H1 (cell line): ENCODE results near the gene C12orf42. TPM values are rescaled to one million over a fixed set of nuclear protein-coding genes. Genes with fewer than 3 reads are reported as not detected.

Experiments
- CTCF ChIA-PET: fragments of 300-600 bp; sonication (Branson Sonifier 250); formaldehyde crosslinking; loops from one replicate; lab custom pipeline; 2021; ENCODE audit not compliant: partially characterized antibody; lab: Charles Lee
- POLR2A ChIA-PET: fragments of 300-600 bp; sonication (Branson Sonifier 250); formaldehyde crosslinking; loops from one replicate; lab custom pipeline; 2021; ENCODE audit warnings: inconsistent platforms; ENCODE audit not compliant: partially characterized antibody; lab: Charles Lee
- DNase-seq, 2 experiments: peaks; one replicate each; pipeline versions ENCODE4 v3.0.0 to v3.0.0-alpha.2; 2010 to 2022; ENCODE audit warnings: low spot score in 2 of 2, low read depth in 1 of 2, mixed read lengths in 1 of 2
- FAIRE-seq: peaks from 2 replicates; lab custom pipeline; 2011; peaks lifted over from hg19 to GRCh38; lab: Jason Lieb, UNC
- H2AFZ ChIP-seq: 2 replicates; pipeline ENCODE4 v1.8.1; 2012; ENCODE audit warnings: low read length, inconsistent platforms
- H2AK5ac ChIP-seq: 2 replicates; pipeline ENCODE4 v1.6.1; 2013; ENCODE audit warnings: low read depth, low read length
- H2BK120ac ChIP-seq: replicated peaks from 2 replicates; pipeline ENCODE3; 2013; ENCODE audit warnings: low read depth, low read length, inconsistent platforms
- H2BK12ac ChIP-seq: 2 replicates; pipeline ENCODE4 v1.6.1; 2013; ENCODE audit warnings: low read depth, low read length
- H2BK15ac ChIP-seq: 2 replicates; pipeline ENCODE4 v1.6.1; 2013; ENCODE audit warnings: low read length
- H2BK20ac ChIP-seq: 2 replicates; pipeline ENCODE4 v1.6.1; 2013; ENCODE audit warnings: low read length
- H2BK5ac ChIP-seq: 2 replicates; pipeline ENCODE4 v1.6.1; 2013; ENCODE audit warnings: low read depth, low read length
- H3K14ac ChIP-seq: 2 replicates; pipeline ENCODE4 v1.6.1; 2013; ENCODE audit warnings: inconsistent platforms; ENCODE audit not compliant: insufficient read length
- H3K18ac ChIP-seq: 2 replicates; pipeline ENCODE4 v1.6.1; 2013; ENCODE audit warnings: low read length; ENCODE audit errors: extremely low read depth
- H3K23ac ChIP-seq: 2 replicates; pipeline ENCODE4 v1.6.1; 2013; ENCODE audit warnings: inconsistent platforms; ENCODE audit not compliant: insufficient read length
- H3K23me2 ChIP-seq: 2 replicates; pipeline ENCODE4 v1.6.1; 2013; ENCODE audit warnings: low read depth, low read length
- H3K27ac ChIP-seq: 2 replicates; pipeline ENCODE4 v1.6.1; 2011; ENCODE audit warnings: low read depth, low read length, inconsistent platforms
- H3K27me3 ChIP-seq, 4 experiments: replicated peaks in 1 of 4; 1 replicate in 1 of 4; 2 replicates in 3 of 4; pipeline versions ENCODE4 v1.6.1 to v1.8.1; 2011 to 2013; ENCODE audit warnings: low read length in 3 of 4, mild to moderate bottlenecking in 3 of 4, inconsistent platforms in 2 of 4, mixed read lengths in 2 of 4, moderate library complexity in 1 of 4; ENCODE audit not compliant: control insufficient read depth in 3 of 4, insufficient read depth in 3 of 4; ENCODE audit errors: extremely low read depth in 1 of 4
- H3K36me3 ChIP-seq, 4 experiments: 2 replicates each; pipeline versions ENCODE4 v1.6.1 to v1.8.1; 2011 to 2013; ENCODE audit warnings: mild to moderate bottlenecking in 4 of 4, low read length in 3 of 4, moderate library complexity in 2 of 4, control low read depth in 1 of 4, inconsistent platforms in 1 of 4; ENCODE audit not compliant: insufficient read depth in 4 of 4, control insufficient read depth in 2 of 4
- H3K4ac ChIP-seq: replicated peaks from 2 replicates; pipeline ENCODE3; 2013; ENCODE audit warnings: low read length, low read depth, mixed read lengths, inconsistent platforms; ENCODE audit not compliant: insufficient read length
- H3K4me1 ChIP-seq, 4 experiments: replicated peaks in 1 of 4; 1 replicate in 1 of 4; 2 replicates in 3 of 4; pipeline versions ENCODE4 v1.6.1 to v1.8.1; 2011 to 2013; ENCODE audit warnings: low read length in 3 of 4, inconsistent platforms in 2 of 4, mixed read lengths in 1 of 4; ENCODE audit not compliant: insufficient read depth in 4 of 4, control insufficient read depth in 3 of 4
- H3K4me2 ChIP-seq, 2 experiments: 2 replicates each; pipeline versions ENCODE4 v1.6.1 to v1.8.1; 2011 to 2013; ENCODE audit warnings: low read depth in 2 of 2, low read length in 2 of 2, control low read depth in 1 of 2, inconsistent platforms in 1 of 2, mild to moderate bottlenecking in 1 of 2; ENCODE audit not compliant: insufficient read depth in 1 of 2
- H3K4me3 ChIP-seq, 4 experiments: fragments of 200-600, 300-600 bp in 1 of 4; sonication (generic), shearing (Covaris generic), sonication (Bioruptor Twin) in 1 of 4; 2 replicates each; pipeline versions ENCODE4 v1.5.1 to v1.8.1; 2011 to 2016; ENCODE audit warnings: low read length in 4 of 4, low read depth in 3 of 4, control low read depth in 2 of 4, inconsistent platforms in 2 of 4, mild to moderate bottlenecking in 2 of 4, mixed read lengths in 1 of 4, moderate library complexity in 1 of 4; ENCODE audit not compliant: insufficient read depth in 2 of 4; ENCODE audit errors: extremely low read depth in 1 of 4
- H3K56ac ChIP-seq: replicated peaks from 2 replicates; pipeline ENCODE3; 2013; ENCODE audit warnings: low read depth, mild to moderate bottlenecking, mixed read lengths, low read length, inconsistent platforms; ENCODE audit not compliant: insufficient read length
- H3K79me1 ChIP-seq: 2 replicates; pipeline ENCODE4 v1.6.1; 2013; ENCODE audit warnings: low read depth, low read length, control low read depth
- H3K79me2 ChIP-seq, 2 experiments: 2 replicates each; pipeline versions ENCODE4 v1.6.1 to v1.8.1; 2012 to 2013; ENCODE audit warnings: low read length in 2 of 2, mild to moderate bottlenecking in 2 of 2, inconsistent platforms in 1 of 2; ENCODE audit not compliant: insufficient read depth in 2 of 2, control insufficient read depth in 1 of 2
- H3K9ac ChIP-seq, 4 experiments: replicated peaks in 1 of 4; 1 replicate in 1 of 4; 2 replicates in 3 of 4; pipeline versions ENCODE4 v1.6.1 to v1.8.1; 2011 to 2013; ENCODE audit warnings: low read depth in 3 of 4, low read length in 3 of 4, control low read depth in 2 of 4, mild to moderate bottlenecking in 2 of 4, moderate library complexity in 2 of 4, inconsistent platforms in 1 of 4; ENCODE audit errors: extremely low read depth in 1 of 4
- H3K9me3 ChIP-seq, 2 experiments: 2 replicates each; pipeline versions ENCODE4 v1.6.1 to v1.8.1; 2012 to 2013; ENCODE audit warnings: mild to moderate bottlenecking in 2 of 2, moderate library complexity in 2 of 2, control low read depth in 1 of 2, inconsistent platforms in 1 of 2, low read depth in 1 of 2, low read length in 1 of 2, mixed read lengths in 1 of 2; ENCODE audit not compliant: insufficient read depth in 2 of 2
- H4K20me1 ChIP-seq, 2 experiments: replicated peaks in 1 of 2; 2 replicates each; pipeline versions ENCODE3 to v1.8.1; 2011 to 2013; ENCODE audit warnings: inconsistent platforms in 2 of 2, low read length in 2 of 2, mild to moderate bottlenecking in 1 of 2; ENCODE audit not compliant: insufficient read depth in 2 of 2, control insufficient read depth in 1 of 2
- H4K5ac ChIP-seq: 2 replicates; pipeline ENCODE4 v1.6.1; 2013; ENCODE audit warnings: low read length, low read depth, mixed read lengths, inconsistent platforms; ENCODE audit not compliant: insufficient read length
- H4K8ac ChIP-seq: 2 replicates; pipeline ENCODE4 v1.8.0; 2013; ENCODE audit warnings: mild to moderate bottlenecking, moderate library complexity, low read length, inconsistent platforms; ENCODE audit not compliant: insufficient read depth; ENCODE audit errors: extremely low read depth
- H4K91ac ChIP-seq: replicated peaks from 2 replicates; pipeline ENCODE3; 2013; ENCODE audit warnings: low read length, mixed read lengths, inconsistent platforms; ENCODE audit not compliant: insufficient read length
- CBX8 ChIP-seq: fragments of 300-800, 300-1000 bp; sonication (generic); IDR thresholded peaks from 2 replicates; pipeline ENCODE4 v1.7.1; 2016; ENCODE audit warnings: low read depth, low read length, borderline replicate concordance
- CTBP2 ChIP-seq: IDR thresholded peaks from 2 replicates; pipeline ENCODE4 v1.7.0; 2011; ENCODE audit warnings: borderline replicate concordance, mild to moderate bottlenecking, moderate library complexity, mixed read lengths, low read length; ENCODE audit not compliant: insufficient read depth, insufficient read length
- GABPA ChIP-seq: IDR thresholded peaks from 2 replicates; pipeline ENCODE4 v1.6.1; 2011; ENCODE audit warnings: mild to moderate bottlenecking, low read length, moderate library complexity, borderline replicate concordance; ENCODE audit not compliant: insufficient read depth
- KDM1A ChIP-seq: fragments of 200-600, 300-600 bp; sonication (generic); IDR thresholded peaks from 2 replicates; pipeline ENCODE4 v1.7.1; 2016; ENCODE audit warnings: mild to moderate bottlenecking, low read length, borderline replicate concordance
- POLR2A ChIP-seq, 2 experiments: IDR thresholded peaks; 1 replicate in 1 of 2; 2 replicates in 1 of 2; pipeline ENCODE4 v1.6.1; 2011; ENCODE audit warnings: low read depth in 2 of 2, low read length in 2 of 2, mild to moderate bottlenecking in 2 of 2; ENCODE audit errors: control extremely low read depth in 1 of 2
- SAP30 ChIP-seq: fragments of 300-600 bp; sonication (generic); IDR thresholded peaks from 2 replicates; pipeline ENCODE4 v1.7.1; 2012; ENCODE audit warnings: low read length, moderate library complexity, mild to moderate bottlenecking, inconsistent platforms; ENCODE audit not compliant: insufficient read depth, insufficient replicate concordance
- SP4 ChIP-seq: IDR thresholded peaks from 2 replicates; pipeline ENCODE4 v1.6.1; 2012; ENCODE audit warnings: low read length, inconsistent platforms
- TEAD4 ChIP-seq: IDR thresholded peaks from 2 replicates; pipeline ENCODE4 v1.6.1; 2012; ENCODE audit warnings: low read depth, low read length, inconsistent platforms, mixed read lengths
- polyA plus RNA-seq, 7 experiments: library from polyadenylated mRNA; depleted of rRNA in 3 of 7; stranded (reverse) in 5 of 7; unstranded in 2 of 7; fragments of >200 nt in 5 of 7; fragments of 200-250 nt in 2 of 7; gene quantifications; 1 replicate in 5 of 7; 2 replicates in 1 of 7; 4 replicates in 1 of 7; pipeline versions ENCODE4 v1.2.1 to v1.2.3, GENCODE V29; 2011 to 2013; ENCODE audit warnings: missing spikeins in 2 of 7, mixed read lengths in 2 of 7
- total RNA-seq: library from RNA; stranded (reverse); fragmentation: NEBNext Ultra II Directional; extraction: Animal tissue kit (Norgen Biotek cat#: 25700); gene quantifications from 2 replicates; pipeline ENCODE4 v1.2.1, GENCODE V29; 2021

The C12orf42 gene
- total and polyA plus RNA-seq, 2 of the 8 experiments (the other 6 are each of a cell fraction or from before 2014, with no cell fraction given): 0.05 TPM; not detected in 1

DNA sequence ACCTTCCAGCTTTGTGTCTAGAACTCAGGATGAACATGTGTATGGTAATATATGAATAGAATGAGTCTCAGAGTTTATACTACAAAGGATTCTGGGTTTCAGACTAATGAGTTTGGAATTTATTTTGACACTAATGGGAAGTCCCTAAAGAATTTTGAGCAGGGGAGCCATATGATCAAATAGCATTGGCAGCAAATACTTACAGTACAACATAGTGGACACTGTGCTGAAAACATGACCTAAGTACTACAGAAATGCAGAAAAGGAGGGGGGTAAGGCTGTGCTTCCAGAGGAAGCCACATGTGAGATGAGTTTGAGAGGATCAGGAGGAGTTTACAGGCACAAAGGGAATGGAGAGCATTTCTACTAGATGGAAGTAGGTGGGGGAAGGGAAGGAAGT is 225.8 kb downstream of the C12orf42 start:
- H3K36me3 ChIP-seq: no peaks in the 10 kb centered on the region
- no peak overlapping the region for H3K56ac ChIP-seq
- H4K5ac ChIP-seq: no peak overlapping the region
- no peak overlapping the region for H3K4me2 ChIP-seq
- H3K4me1 ChIP-seq: no peaks in the 10 kb centered on the region
- no peak overlapping the region for H4K91ac ChIP-seq
- DNase-seq (no peak), FAIRE-seq (no peak)
- no peak overlapping the region for H3K27ac ChIP-seq
- no peak overlapping the region for H2BK15ac ChIP-seq
- no peaks in the 10 kb centered on the region for H3K9me3 ChIP-seq
- H3K4me3 ChIP-seq: no peak overlapping the region
- no peaks in the 10 kb centered on the region for H3K27me3 ChIP-seq
- H3K18ac ChIP-seq: no peak overlapping the region
- TF ChIP-seq SAP30 (no peak), POLR2A (IDR thresholded peaks at IDR 0.05; ENCODE audit: control extremely low read depth in 1 of 2, low read depth in 2 of 2, low read length in 2 of 2) (no peak), TEAD4 (no peak), CBX8 (no peak), KDM1A (no peak), SP4 (no peak), GABPA (no peak), CTBP2 (no peak)
- no peak overlapping the region for H2BK5ac ChIP-seq
- no peak overlapping the region for H3K23ac ChIP-seq
- H2AK5ac ChIP-seq: no peak overlapping the region
- H3K79me2 ChIP-seq: no peaks in the 10 kb centered on the region
- no peaks in the 10 kb centered on the region for H3K79me1 ChIP-seq
- no peak overlapping the region for H3K4ac ChIP-seq
- H3K23me2 ChIP-seq: no peaks in the 10 kb centered on the region; the same call in 1 of the 2 replicates
- no peak overlapping the region for H3K14ac ChIP-seq
- H4K20me1 ChIP-seq: no peaks in the 10 kb centered on the region
- POLR2A ChIA-PET: no interaction called here
- H2BK120ac ChIP-seq: no peak overlapping the region
- no peak overlapping the region for H2BK12ac ChIP-seq
- no peak overlapping the region for H2BK20ac ChIP-seq
- H2AFZ ChIP-seq: no peak overlapping the region
- no peak overlapping the region for H4K8ac ChIP-seq
- no peak overlapping the region for H3K9ac ChIP-seq
- CTCF ChIA-PET: no interaction called here
